T-helper 2 cell treated with Interferon-gamma antibody and Interleukin-4, amounts not matched to agents 100 ng/mL and 5 ng/mL, for 36 hours (primary cell): ENCODE measurements around the gene VASN. TPM values are rescaled to one million over a fixed set of nuclear protein-coding genes. Genes with fewer than 3 reads are reported as not detected.

ENCODE experiments used
- intact Hi-C: fragments of 100-400 bp; cut with micrococcal nuclease; formaldehyde crosslinking; loops from one replicate; pipeline ENCODE4 v1.15.1; 2023
- total RNA-seq: library from RNA; stranded (reverse); gene quantifications from 2 replicates; pipeline ENCODE4 v1.2.3, GENCODE V29; 2022

Gene VASN
- total RNA-seq, 1 donor from 2014 or later = not detected

DNA sequence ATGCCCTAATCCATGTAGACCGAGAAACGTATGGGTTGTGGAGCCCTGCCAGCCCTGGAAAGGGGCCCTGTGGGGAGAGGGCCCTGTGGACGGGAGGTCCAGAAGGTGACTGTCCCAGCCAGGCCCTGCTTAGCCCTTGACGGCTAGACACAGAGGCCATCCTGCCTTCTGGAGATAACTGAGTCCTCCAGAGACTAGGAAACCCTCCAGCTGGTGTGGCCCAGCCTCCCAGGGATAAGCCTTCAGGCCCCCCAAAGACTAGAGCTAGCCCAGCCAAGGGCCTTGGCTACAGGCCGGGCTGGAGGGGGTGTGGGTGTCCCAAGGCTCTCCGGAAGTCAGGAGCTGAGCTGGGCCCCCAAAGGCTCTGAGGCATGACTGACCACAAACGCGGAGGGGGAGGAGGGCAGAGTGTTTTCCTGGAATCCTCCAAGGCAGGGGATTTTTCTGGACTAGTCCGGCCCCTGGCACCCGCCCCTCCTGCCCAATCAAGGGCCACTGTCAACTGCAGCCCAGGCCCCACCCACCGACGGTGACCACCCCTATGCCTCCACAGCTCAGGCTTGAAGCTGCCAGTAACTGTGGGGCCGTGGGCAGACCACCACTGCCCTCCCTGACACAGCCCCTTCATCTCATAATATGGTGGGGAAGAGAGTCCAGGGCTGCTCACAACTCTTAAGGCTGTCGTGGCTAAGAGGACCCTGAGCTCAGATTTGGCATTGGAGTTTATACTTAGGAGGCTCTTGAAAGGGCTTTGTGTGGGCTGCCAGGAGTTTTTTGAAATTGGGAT lies 885 bp upstream of the VASN start:
- intact Hi-C loops = no loop called here

- intact Hi-C loops = no loop called here
These were observed 441 bp downstream of the VASN start for GRCh38 chr16:4372001-4372577.

DNA sequence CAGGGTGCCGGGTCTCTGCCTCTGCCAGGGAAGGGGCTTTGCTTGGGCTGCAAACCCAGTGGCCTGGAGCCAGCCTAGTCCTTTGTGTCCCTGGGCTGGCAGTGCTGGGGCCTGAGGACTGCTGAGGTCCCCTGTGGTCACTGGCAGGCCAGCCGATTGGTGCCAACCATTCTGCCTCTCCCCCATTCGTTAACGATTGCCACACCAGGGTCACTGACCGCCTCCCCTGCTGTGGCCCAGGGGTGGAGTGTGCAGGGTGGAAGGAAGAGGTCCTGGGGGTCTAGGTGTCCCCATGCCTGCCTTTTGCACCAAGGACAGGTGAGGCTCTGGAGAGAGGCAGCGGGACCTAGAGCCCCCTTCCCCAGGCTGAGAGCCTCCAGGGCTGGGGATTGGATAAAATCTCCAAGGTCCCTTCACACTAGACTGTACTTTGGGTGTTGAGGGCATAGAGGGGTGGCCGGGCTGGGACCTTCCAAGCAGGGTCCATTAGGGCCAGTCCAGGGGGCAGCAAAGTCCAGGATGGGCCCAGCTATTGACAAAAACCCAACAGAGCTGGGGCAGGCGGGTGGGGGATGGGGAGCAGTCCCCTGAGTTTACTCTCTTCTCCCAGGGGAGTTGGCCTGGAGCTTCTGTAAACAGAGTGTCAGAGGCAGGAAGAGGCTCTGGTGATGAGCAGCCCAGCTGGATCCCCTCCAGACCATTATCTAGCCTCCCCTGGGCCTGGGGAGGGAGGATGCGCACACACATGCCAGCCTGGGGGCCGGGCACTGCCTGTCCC lies 1.1 kb downstream of the VASN start:
- intact Hi-C loops = no loop called here

- intact Hi-C loops = no loop called here
These were observed 1.8 kb downstream of the VASN start for GRCh38 chr16:4373356-4373908.

DNA sequence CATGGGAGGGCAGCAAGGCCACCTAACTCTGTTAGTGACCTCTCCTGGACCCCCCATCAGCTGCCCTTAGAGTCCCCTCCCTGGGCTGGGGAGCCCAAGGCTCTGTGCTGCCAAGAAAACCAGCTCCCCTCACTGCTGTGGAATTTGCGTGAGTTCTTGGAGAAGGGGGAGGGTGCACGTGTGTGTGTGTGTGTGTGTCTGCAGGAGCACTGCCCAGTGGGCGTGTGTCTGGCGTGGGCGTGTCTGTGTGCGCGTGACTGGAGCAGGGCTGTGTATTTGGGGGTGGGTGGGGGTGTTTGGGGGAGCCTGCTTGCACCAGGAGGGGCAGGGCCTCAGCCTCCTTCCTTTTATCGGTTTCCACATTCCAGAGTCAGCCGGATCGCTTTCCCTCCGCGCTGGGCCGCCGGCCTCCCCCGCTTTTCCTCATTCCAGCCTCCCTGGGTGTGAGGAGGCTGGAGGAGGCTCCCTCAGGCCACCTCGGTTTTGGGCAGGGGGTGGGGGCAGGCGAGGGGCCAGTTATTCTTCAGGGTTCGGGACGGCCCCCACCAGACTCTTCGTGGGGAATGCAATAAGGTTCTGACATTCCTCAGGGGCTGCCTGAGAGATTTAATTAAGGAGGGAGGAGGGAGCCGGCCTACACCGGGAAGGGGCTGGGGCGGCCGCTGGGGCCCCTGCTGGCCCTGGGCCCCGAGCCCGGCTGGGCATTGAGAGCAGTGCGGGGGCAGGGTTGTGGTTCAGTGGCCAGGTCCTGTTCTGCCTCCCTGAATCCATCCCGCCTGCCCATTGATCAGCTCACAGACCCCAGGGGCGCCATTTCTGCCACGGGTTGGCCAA lies 2.5 kb downstream of the VASN start:
- intact Hi-C loops = no loop called here

GRCh38 chr16:4375717-4376116 lies 4.1 kb downstream of the VASN start:
- intact Hi-C loops = no loop called here

GRCh38 chr16:4376126-4376892 lies 4.7 kb downstream of the VASN start:
- intact Hi-C loops = no loop called here

GRCh38 chr16:4376893-4377572 lies 5.4 kb downstream of the VASN start:
- intact Hi-C loops = no loop called here

DNA sequence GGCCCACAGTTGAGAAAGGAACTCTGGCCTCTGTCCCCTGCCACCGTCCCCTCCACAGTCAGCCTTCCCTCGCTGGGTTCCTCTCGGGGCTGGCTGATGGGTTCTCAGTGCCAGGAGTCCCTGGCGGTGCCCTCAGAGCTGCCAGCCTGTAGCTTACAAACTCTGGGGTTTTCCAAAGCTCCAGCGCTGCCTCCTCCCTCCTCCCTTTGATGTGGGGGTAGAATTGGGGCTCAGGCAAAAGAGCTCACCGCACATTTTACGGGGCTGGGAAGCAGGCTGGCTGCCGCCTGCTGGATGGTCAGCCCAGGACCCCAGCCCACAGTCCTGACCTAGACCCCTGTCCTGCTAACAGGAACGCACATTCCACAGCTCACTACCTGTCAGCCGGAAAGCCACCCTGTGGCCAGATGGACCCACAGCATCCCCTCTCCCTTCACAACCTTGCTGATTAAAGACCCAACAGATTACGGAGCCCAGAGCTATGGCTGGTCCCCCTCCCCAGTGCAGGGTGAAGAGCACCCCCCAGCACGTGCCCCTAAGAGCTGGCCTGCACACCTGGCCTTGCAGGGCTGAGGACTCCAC lies 6.0 kb downstream of the VASN start:
- intact Hi-C loops = no loop called here

DNA sequence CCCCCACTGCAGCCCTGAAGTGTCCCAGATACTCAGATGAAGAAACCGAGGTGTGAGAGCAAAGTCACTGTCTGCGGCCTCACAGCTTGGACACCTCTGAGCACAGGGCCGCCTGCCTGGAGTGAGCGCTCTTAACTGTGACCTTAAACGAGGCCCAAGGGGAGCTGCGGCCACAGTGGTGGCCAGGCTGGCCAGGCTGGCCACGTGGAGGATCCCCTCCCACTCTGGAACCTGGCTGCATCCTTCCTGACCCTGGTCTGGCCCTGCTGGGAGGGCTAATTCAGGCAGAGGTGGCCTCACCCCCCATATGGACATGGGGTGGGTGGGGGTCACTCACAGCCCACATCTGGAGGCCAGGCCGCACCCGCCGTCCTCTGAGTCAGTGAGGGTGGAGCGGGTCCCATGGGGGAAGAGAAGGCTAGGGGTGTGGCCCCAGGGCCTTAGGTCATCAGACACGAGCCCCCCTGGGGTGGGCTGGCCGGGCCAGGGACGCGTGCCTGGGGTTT lies 6.6 kb downstream of the VASN start:
- intact Hi-C loops = no loop called here

DNA sequence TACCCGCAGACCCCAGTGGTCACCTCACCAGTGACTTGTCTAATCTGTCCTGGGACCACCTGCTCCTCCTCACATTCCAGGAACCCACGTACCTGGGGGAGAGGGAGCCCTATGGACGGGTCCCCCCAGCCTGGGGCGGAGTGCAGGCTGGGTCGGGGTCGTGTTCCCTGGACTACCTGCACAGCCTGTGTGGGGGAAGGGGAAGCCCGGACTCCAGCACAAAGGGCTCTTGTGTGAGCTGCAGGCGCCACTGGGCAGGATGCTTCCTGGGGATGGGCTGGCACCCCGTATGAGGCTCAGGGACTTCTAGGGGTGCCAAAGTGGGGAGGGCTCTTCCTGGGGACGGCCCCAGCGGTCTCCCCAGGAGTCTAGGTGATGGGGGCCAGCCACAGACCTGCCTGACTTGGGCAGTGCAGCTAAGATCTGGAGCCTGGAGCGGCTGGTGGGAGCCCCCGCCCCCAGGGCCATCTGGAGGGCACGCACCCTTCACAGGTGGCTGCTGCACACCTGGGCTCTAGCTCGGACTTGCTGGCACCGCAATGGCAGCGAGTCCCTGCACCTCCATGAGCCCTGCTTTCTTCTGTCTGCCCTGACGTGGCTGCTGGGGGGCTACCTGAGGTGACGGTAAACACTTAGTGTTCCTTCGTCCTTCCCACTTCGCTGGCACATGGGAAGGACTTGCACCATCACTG lies 7.5 kb downstream of the VASN start:
- intact Hi-C loops = no loop called here

GRCh38 chr16:4380119-4381063 lies 8.7 kb downstream of the VASN start:
- intact Hi-C loops = no loop called here

DNA sequence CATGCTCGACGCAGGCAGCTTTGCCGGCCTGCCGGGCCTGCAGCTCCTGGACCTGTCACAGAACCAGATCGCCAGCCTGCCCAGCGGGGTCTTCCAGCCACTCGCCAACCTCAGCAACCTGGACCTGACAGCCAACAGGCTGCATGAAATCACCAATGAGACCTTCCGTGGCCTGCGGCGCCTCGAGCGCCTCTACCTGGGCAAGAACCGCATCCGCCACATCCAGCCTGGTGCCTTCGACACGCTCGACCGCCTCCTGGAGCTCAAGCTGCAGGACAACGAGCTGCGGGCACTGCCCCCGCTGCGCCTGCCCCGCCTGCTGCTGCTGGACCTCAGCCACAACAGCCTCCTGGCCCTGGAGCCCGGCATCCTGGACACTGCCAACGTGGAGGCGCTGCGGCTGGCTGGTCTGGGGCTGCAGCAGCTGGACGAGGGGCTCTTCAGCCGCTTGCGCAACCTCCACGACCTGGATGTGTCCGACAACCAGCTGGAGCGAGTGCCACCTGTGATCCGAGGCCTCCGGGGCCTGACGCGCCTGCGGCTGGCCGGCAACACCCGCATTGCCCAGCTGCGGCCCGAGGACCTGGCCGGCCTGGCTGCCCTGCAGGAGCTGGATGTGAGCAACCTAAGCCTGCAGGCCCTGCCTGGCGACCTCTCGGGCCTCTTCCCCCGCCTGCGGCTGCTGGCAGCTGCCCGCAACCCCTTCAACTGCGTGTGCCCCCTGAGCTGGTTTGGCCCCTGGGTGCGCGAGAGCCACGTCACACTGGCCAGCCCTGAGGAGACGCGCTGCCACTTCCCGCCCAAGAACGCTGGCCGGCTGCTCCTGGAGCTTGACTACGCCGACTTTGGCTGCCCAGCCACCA lies 9.7 kb downstream of the VASN start:
- intact Hi-C loops = no loop called here

- intact Hi-C loops = no loop called here
These were observed 10.5 kb downstream of the VASN start for GRCh38 chr16:4381935-4382794.

GRCh38 chr16:4382795-4383357 lies 11.2 kb downstream of the VASN start:
- intact Hi-C loops = no loop called here
